ENCODE results near the gene CHRM1.

DNA sequence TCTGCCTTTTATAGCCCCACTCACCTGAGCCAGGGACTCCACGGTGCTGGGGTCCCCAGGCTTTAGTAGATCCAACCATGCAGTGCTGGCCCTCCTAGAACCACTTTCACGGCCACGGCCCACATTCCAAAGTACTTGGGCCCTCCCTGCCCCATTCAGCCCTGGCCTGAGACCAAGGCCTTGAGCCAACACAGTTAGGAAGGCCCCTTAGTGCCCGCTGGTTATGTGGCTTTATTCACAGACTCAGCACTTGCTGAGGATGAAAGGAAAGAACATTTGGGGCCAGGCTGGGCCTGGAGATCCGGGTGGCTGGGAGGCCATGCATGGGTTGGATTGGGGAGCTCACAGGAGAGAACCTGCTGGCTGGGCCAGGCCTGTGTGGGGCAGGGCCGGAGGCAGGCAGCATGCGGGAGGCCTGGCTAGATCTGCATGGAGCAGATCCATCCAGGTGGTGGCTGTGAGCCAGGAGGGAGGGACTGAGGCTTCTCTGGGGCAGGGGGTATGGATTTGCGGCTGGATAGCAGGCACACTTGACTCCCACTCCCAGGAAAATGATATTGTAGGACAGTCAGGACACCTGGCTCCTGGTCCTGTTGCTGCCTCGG is 12.6 kb downstream of the CHRM1 start:
- TF ChIP-seq RAD21 (conservative IDR thresholded peaks at IDR 0.05 in 1 of 2, IDR thresholded peaks at IDR 0.05 in 1 of 2) (no peak), POLR2AphosphoS2 (conservative IDR thresholded peaks at IDR 0.05; ENCODE audit: low read length) (no peak), POLR2A (IDR thresholded peaks at IDR 0.05; ENCODE audit: low read length) (no peak), JUN (IDR thresholded peaks at IDR 0.05) (no peak), MAZ (IDR thresholded peaks at IDR 0.05; ENCODE audit: borderline replicate concordance, low read depth, low read length) (no peak), BHLHE40 (IDR thresholded peaks at IDR 0.05; ENCODE audit: low read depth, low read length) (no peak)
- TF ChIP-seq, protein P1, sequence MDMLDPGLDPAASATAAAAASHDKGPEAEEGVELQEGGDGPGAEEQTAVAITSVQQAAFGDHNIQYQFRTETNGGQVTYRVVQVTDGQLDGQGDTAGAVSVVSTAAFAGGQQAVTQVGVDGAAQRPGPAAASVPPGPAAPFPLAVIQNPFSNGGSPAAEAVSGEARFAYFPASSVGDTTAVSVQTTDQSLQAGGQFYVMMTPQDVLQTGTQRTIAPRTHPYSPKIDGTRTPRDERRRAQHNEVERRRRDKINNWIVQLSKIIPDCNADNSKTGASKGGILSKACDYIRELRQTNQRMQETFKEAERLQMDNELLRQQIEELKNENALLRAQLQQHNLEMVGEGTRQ (IDR thresholded peaks at IDR 0.05): no peak
- TF ChIP-seq, protein P2, sequence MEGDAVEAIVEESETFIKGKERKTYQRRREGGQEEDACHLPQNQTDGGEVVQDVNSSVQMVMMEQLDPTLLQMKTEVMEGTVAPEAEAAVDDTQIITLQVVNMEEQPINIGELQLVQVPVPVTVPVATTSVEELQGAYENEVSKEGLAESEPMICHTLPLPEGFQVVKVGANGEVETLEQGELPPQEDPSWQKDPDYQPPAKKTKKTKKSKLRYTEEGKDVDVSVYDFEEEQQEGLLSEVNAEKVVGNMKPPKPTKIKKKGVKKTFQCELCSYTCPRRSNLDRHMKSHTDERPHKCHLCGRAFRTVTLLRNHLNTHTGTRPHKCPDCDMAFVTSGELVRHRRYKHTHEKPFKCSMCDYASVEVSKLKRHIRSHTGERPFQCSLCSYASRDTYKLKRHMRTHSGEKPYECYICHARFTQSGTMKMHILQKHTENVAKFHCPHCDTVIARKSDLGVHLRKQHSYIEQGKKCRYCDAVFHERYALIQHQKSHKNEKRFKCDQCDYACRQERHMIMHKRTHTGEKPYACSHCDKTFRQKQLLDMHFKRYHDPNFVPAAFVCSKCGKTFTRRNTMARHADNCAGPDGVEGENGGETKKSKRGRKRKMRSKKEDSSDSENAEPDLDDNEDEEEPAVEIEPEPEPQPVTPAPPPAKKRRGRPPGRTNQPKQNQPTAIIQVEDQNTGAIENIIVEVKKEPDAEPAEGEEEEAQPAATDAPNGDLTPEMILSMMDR (IDR thresholded peaks at IDR 0.05): no peak
- TF ChIP-seq, protein P3, sequence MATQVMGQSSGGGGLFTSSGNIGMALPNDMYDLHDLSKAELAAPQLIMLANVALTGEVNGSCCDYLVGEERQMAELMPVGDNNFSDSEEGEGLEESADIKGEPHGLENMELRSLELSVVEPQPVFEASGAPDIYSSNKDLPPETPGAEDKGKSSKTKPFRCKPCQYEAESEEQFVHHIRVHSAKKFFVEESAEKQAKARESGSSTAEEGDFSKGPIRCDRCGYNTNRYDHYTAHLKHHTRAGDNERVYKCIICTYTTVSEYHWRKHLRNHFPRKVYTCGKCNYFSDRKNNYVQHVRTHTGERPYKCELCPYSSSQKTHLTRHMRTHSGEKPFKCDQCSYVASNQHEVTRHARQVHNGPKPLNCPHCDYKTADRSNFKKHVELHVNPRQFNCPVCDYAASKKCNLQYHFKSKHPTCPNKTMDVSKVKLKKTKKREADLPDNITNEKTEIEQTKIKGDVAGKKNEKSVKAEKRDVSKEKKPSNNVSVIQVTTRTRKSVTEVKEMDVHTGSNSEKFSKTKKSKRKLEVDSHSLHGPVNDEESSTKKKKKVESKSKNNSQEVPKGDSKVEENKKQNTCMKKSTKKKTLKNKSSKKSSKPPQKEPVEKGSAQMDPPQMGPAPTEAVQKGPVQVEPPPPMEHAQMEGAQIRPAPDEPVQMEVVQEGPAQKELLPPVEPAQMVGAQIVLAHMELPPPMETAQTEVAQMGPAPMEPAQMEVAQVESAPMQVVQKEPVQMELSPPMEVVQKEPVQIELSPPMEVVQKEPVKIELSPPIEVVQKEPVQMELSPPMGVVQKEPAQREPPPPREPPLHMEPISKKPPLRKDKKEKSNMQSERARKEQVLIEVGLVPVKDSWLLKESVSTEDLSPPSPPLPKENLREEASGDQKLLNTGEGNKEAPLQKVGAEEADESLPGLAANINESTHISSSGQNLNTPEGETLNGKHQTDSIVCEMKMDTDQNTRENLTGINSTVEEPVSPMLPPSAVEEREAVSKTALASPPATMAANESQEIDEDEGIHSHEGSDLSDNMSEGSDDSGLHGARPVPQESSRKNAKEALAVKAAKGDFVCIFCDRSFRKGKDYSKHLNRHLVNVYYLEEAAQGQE (IDR thresholded peaks at IDR 0.05): no peak
- TF ChIP-seq, protein P4, sequence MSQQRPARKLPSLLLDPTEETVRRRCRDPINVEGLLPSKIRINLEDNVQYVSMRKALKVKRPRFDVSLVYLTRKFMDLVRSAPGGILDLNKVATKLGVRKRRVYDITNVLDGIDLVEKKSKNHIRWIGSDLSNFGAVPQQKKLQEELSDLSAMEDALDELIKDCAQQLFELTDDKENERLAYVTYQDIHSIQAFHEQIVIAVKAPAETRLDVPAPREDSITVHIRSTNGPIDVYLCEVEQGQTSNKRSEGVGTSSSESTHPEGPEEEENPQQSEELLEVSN (IDR thresholded peaks at IDR 0.05; ENCODE audit: borderline replicate concordance, low read depth): no peak
